Vagina (tissue), 2 donors: ENCODE measurements around the gene GPR137. TPM values are rescaled to one million over a fixed set of nuclear protein-coding genes. Genes with fewer than 3 reads are reported as not detected.
A peak's percentile ranks its signal among the peaks of the same experiment; 100 is the strongest.

Experiments used
- DNase-seq, 2 donors: peaks; one replicate each; pipeline ENCODE4 v3.0.0-alpha.2; 2017; ENCODE audit errors: extremely low spot score in 2 of 2
- H3K27ac ChIP-seq: fragments of 200-600 bp; sonication (generic); one replicate; pipeline ENCODE4 v1.5.1; 2019
- H3K27me3 ChIP-seq: fragments of 200-600 bp; sonication (generic); one replicate; pipeline ENCODE4 v1.5.1; 2019
- H3K36me3 ChIP-seq, 2 donors: fragments of 200-600 bp; sonication (generic); one replicate each; pipeline ENCODE4 v1.5.1; 2017 to 2019
- H3K4me1 ChIP-seq: fragments of 200-600 bp; sonication (generic); one replicate; pipeline ENCODE4 v1.5.1; 2019
- H3K4me3 ChIP-seq, 2 donors: fragments of 200-600 bp; sonication (generic); 1 replicate in 1 of 2; 2 replicates in 1 of 2; pipeline ENCODE4 v1.5.1; 2016 to 2019
- H3K9me3 ChIP-seq: fragments of 200-600 bp; sonication (generic); one replicate; pipeline ENCODE4 v1.5.1; 2019
- POLR2A ChIP-seq, 2 donors: fragments of 450-650 bp; IDR thresholded peaks; one replicate each; pipeline ENCODE4 v1.6.1; 2017; ENCODE audit warnings: antibody characterized with exemption in 2 of 2, mild to moderate bottlenecking in 2 of 2, moderate library complexity in 2 of 2
- POLR2AphosphoS5 ChIP-seq, 2 donors: sonication (generic); formaldehyde crosslinking; IDR thresholded peaks; one replicate each; pipeline ENCODE4 v1.9.0; 2017; ENCODE audit warnings: antibody characterized with exemption in 2 of 2, mild to moderate bottlenecking in 2 of 2, low read depth in 1 of 2; ENCODE audit not compliant: insufficient read depth in 1 of 2
- intact Hi-C: fragments of 100-400 bp; cut with DNase I; formaldehyde crosslinking; loops from one replicate; pipeline ENCODE4 v1.15.1; 2023
- small RNA-seq: library from RNA; depleted of rRNA; stranded (forward); fragments of <200 nt; gene quantifications from one replicate; pipeline ENCODE3, GENCODE V24; 2016
- total RNA-seq: library from RNA; depleted of rRNA; stranded (reverse); fragments of >200 nt; gene quantifications from one replicate; pipeline ENCODE4 v1.2.3, GENCODE V29; 2016
- TF ChIP-seq, protein P1 (sequence below), 3 experiments: fragments of 450-650 bp in 2 of 3; fragments of 200-600 bp in 1 of 3; sonication (generic) in 1 of 3; IDR thresholded peaks; one replicate each; pipeline ENCODE4 v1.5.1; 2017 to 2019; ENCODE audit warnings: antibody characterized with exemption in 3 of 3, mild to moderate bottlenecking in 2 of 3, moderate library complexity in 2 of 3

Gene GPR137
- total RNA-seq, 1 donor from 2014 or later = 20.6 TPM

DNA sequence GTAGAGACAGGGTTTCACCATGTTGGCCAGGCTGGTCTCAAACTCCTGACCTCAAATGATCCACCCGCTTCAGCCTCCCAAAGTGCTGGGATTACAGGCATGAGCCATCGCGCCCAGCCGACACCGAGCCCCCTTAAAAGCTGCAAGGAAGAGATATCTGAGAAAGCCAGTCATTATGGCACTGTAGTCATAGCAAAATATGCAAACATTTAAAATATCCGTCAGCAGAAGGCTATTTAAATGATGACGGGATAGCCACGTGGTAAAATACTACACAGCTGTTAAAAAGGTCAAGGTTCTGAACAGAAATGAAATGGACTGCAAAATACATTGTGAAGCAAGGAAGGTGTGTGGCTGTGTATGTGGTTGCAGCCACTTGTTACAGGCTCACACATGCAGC, 47.9 kb downstream of the GPR137 start:
- DNase-seq = no peak
- TF ChIP-seq, protein P1, sequence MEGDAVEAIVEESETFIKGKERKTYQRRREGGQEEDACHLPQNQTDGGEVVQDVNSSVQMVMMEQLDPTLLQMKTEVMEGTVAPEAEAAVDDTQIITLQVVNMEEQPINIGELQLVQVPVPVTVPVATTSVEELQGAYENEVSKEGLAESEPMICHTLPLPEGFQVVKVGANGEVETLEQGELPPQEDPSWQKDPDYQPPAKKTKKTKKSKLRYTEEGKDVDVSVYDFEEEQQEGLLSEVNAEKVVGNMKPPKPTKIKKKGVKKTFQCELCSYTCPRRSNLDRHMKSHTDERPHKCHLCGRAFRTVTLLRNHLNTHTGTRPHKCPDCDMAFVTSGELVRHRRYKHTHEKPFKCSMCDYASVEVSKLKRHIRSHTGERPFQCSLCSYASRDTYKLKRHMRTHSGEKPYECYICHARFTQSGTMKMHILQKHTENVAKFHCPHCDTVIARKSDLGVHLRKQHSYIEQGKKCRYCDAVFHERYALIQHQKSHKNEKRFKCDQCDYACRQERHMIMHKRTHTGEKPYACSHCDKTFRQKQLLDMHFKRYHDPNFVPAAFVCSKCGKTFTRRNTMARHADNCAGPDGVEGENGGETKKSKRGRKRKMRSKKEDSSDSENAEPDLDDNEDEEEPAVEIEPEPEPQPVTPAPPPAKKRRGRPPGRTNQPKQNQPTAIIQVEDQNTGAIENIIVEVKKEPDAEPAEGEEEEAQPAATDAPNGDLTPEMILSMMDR (IDR thresholded peaks at IDR 0.05) = no peak
- TF ChIP-seq POLR2AphosphoS5 (IDR thresholded peaks at IDR 0.05; ENCODE audit: insufficient read depth in 1 of 2, low read depth in 1 of 2) (no peak), POLR2A (IDR thresholded peaks at IDR 0.05) (no peak)

DNA sequence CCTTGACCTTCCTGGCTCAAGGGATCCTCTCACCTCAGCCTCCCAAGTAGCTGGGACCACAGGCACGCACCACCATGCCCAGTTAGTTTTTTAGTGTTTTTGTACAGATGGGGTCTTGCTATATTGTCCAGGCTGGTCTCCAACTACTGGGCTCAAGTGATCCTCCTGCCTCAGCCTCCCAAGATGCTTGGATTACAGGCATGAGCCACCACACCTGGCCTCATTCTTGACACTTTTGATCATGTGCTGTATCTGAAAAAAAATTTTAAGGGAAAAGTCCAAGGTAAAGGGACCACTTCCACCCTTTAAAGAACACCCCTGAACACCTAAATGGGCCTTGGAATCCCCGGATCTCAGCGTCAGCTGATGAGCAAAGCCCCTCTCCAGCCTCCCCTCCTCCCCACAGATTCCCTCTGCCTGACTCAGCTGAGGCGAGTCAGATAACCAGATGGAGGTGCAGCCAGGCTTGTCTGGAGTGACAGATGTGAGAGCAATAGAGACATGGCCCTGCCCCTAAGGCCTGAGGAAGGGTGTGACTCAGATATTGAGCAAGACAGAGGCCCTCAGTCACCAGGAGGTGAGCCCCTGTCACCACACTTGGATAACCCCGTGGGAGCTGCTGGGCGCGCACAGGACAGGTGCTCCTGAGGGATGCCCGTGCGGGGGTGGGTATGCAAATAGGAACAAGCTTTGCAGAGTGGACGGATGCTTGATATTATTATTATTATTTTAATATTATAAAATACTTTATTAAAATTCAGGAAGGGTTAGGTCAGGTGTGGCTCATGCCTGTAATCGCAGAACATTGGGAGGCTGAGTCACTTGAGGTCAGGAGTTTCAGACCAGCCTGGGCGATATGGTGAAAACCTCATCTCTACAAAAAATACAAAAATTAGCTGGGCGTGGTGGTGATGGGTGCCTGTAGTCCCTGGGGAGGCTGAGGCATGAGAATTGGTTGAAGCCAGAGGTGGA, 49.4 kb downstream of the GPR137 start:
- H3K27ac ChIP-seq = peak overlapping the region; percentile 18
- H3K27me3 ChIP-seq = no peaks in the 10 kb centered on the region
- peak; percentile 48 to 62 for TF ChIP-seq POLR2AphosphoS5 (IDR thresholded peaks at IDR 0.05; ENCODE audit: insufficient read depth in 1 of 2, low read depth in 1 of 2)
- TF ChIP-seq, protein P1 (IDR thresholded peaks at IDR 0.05) = no peak
- H3K36me3 ChIP-seq = no peaks in the 10 kb centered on the region
- H3K4me1 ChIP-seq = peaks cover 20% of the 10 kb centered on the region
- DNase-seq = no peak
- H3K9me3 ChIP-seq = no peaks in the 10 kb centered on the region
- intact Hi-C loops = no loop called here
- no peak overlapping the region for H3K4me3 ChIP-seq

More for the DNA sequence above, 47.9 kb downstream of the GPR137 start:
- H3K27ac ChIP-seq = no peak overlapping the region
- no peaks in the 10 kb centered on the region for H3K27me3 ChIP-seq
- no peak overlapping the region for H3K4me3 ChIP-seq
- intact Hi-C loops = no loop called here
- H3K36me3 ChIP-seq = no peaks in the 10 kb centered on the region
- H3K4me1 ChIP-seq = peaks cover 34% of the 10 kb centered on the region
- H3K9me3 ChIP-seq = no peaks in the 10 kb centered on the region

DNA sequence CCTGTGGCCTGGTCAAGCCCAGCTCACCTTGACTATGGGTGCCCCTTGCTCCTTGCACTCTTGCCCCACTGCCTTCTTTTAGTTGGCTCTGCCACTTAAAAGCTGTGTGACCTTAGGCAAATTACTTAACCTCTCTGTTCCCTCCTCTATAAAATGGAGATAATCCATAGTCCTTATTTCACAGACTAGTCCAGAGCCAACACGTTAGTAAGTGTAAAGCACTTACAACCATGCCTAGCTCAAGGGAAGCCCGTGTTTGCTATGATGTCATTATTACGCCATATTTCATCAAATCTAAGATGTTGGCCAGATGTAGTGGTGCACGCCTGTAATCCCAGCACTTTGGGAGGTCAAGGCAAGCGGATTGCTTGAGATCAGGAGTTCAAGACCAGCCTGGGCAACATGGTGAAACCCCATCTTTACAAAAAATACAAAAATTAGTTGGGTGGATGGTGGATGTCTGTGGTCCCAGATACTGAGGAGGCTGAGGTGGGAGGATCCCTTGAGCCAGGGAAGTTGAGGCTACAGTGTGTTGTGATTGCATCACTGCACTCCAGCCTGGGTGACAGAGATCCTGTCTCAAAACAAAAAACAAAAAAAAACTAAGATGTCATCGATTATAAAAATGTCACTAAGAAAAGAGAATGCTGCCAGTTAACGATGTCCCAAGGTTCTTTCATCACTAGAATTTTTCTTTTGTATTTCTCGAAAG, 52.0 kb downstream of the GPR137 start:
- Histone ChIP-seq H3K4me3 (no peak overlapping the region), H3K4me1 (peaks cover 21% of the 10 kb centered on the region), H3K27ac (no peak overlapping the region), H3K9me3 (no peaks in the 10 kb centered on the region), H3K27me3 (no peaks in the 10 kb centered on the region), H3K36me3 (no peaks in the 10 kb centered on the region)
- TF ChIP-seq POLR2A (IDR thresholded peaks at IDR 0.05) (no peak), POLR2AphosphoS5 (IDR thresholded peaks at IDR 0.05; ENCODE audit: insufficient read depth in 1 of 2, low read depth in 1 of 2) (no peak)
- TF ChIP-seq, protein P1 (IDR thresholded peaks at IDR 0.05) = no peak
- no peak for DNase-seq
- intact Hi-C loops = no loop called here

DNA sequence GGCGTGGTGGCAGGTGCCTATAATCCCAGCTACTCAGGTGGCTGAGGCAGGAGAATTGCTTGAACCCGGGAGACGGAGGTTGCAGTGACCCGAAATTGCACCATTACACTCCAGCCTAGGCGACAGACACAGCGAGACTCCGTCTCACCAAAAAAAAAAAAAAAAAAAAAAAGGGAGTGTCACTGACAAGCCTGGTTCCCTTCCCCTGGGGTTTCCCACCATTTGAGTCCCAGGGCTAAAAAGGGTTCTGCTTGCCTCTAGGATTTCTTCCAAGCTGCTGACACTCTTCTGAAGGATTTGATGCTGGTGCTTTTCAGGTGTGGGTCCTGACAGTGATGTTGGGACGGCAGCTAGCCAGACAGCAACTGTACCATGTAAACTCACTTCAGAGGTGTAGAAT, 53.1 kb downstream of the GPR137 start:
- peaks cover 25% of the 10 kb centered on the region for H3K4me1 ChIP-seq
- H3K27me3 ChIP-seq = no peaks in the 10 kb centered on the region
- no peak overlapping the region for H3K4me3 ChIP-seq
- TF ChIP-seq, protein P1 (IDR thresholded peaks at IDR 0.05) = no peak
- TF ChIP-seq POLR2A (IDR thresholded peaks at IDR 0.05) = no peak
- TF ChIP-seq POLR2AphosphoS5 (IDR thresholded peaks at IDR 0.05; ENCODE audit: insufficient read depth in 1 of 2, low read depth in 1 of 2) = no peak
- no peaks in the 10 kb centered on the region for H3K36me3 ChIP-seq
- no peak overlapping the region for H3K27ac ChIP-seq
- no peaks in the 10 kb centered on the region for H3K9me3 ChIP-seq
- no peak for DNase-seq
- intact Hi-C loops = no loop called here

Small RNA genes lying within 50 kb of the gene (small RNA-seq; reads per million reads assigned to genes)
- not detected for gene RF00019

Other genes with a start within 250 kb of the GPR137 start
- 0.49 TPM for gene FLRT1, start 249.9 kb upstream of the GPR137 start, total RNA-seq
- gene MACROD1, start 119.7 kb upstream of the GPR137 start, total RNA-seq = 61.4 TPM
- gene STIP1, start 99.7 kb upstream of the GPR137 start, total RNA-seq = 91.3 TPM
- 24.3 TPM for gene FERMT3, start 79.1 kb upstream of the GPR137 start, total RNA-seq
- gene TRPT1, start 59.7 kb upstream of the GPR137 start, total RNA-seq = 27.7 TPM
- 38.8 TPM for gene NUDT22, start 59.6 kb upstream of the GPR137 start, total RNA-seq
- 43.7 TPM for gene DNAJC4, start 55.3 kb upstream of the GPR137 start, total RNA-seq
- gene VEGFB, start 51.3 kb upstream of the GPR137 start, total RNA-seq = 44.9 TPM
- gene FKBP2, start 44.8 kb upstream of the GPR137 start, total RNA-seq = 66.0 TPM
- gene PPP1R14B, start 38.9 kb upstream of the GPR137 start, total RNA-seq = 85.2 TPM
- 33.1 TPM for gene PLCB3, start 34.3 kb upstream of the GPR137 start, total RNA-seq
- gene BAD, start 1.2 kb upstream of the GPR137 start, total RNA-seq = 83.5 TPM
- 0.98 TPM for gene KCNK4, start 5.5 kb downstream of the GPR137 start, total RNA-seq
- not detected for gene CATSPERZ, start 14.5 kb downstream of the GPR137 start, total RNA-seq
- 44.4 TPM for gene ESRRA, start 19.7 kb downstream of the GPR137 start, total RNA-seq
- 195 TPM for gene TRMT112, start 31.7 kb downstream of the GPR137 start, total RNA-seq
- 229 TPM for gene PRDX5, start 32.3 kb downstream of the GPR137 start, total RNA-seq
- 7.9 TPM for gene CCDC88B, start 54.4 kb downstream of the GPR137 start, total RNA-seq
- gene RPS6KA4, start 73.3 kb downstream of the GPR137 start, total RNA-seq = 39.3 TPM